ENCODE data around the gene ITIH1. TPM values are rescaled to one million over a fixed set of nuclear protein-coding genes. Genes with fewer than 3 reads are reported as not detected.

Gene ITIH1
- total RNA-seq, 1 donor from 2014 or later = not detected

GRCh38 chr3:52788890-52789745 is 11.7 kb downstream of the ITIH1 start:
- DNase-seq (ENCODE audit: low spot score) = no peak

DNA sequence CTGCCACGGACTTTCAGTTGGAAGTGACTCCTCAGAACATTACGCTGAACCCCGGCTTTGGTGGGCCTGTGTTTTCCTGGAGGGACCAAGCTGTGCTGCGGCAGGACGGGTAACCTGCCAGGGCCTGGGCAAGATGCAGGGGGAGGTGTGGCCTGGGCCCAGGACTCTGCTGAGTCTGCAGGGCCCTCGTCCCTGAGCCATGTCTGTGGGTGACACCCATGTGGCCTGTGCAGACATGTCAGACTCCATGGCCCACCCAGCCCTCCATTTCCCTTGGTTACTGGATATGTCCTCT is 12.3 kb downstream of the ITIH1 start:
- no peak for DNase-seq (ENCODE audit: low spot score)

DNA sequence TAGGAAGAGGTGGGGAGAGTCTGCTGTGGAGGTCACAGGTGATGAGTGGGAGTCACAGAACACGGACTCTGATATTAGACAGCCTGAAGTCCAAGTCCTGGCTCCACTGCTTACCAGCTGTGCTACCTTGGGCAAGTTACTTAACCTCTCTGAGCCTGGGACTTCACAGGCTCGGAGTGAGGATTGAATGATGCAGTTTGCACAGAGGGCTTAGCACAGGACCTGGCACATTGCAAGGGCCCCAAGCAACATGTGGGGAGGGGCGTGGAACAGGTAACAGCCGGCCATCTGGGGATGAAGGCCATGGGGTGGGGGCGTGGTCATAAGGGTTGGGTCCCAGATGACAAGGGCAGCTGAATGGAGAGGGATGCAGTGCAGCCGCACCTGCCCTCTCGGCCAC is 12.9 kb downstream of the ITIH1 start:
- no peak for DNase-seq (ENCODE audit: low spot score)

- DNase-seq (ENCODE audit: low spot score) = no peak
Measured at GRCh38 chr3:52790741-52791140, 13.3 kb downstream of the ITIH1 start.

- DNase-seq (ENCODE audit: low spot score) = no peak
Measured at GRCh38 chr3:52791366-52791765, 14.0 kb downstream of the ITIH1 start.

- DNase-seq (ENCODE audit: low spot score) = no peak
Measured at GRCh38 chr3:52791928-52792327, 14.5 kb downstream of the ITIH1 start.

GRCh38 chr3:52792413-52792812 is 15.0 kb downstream of the ITIH1 start:
- DNase-seq (ENCODE audit: low spot score) = no peak

- DNase-seq (ENCODE audit: low spot score) = no peak
Measured at GRCh38 chr3:52792961-52793695, 15.7 kb downstream of the ITIH1 start.

DNA sequence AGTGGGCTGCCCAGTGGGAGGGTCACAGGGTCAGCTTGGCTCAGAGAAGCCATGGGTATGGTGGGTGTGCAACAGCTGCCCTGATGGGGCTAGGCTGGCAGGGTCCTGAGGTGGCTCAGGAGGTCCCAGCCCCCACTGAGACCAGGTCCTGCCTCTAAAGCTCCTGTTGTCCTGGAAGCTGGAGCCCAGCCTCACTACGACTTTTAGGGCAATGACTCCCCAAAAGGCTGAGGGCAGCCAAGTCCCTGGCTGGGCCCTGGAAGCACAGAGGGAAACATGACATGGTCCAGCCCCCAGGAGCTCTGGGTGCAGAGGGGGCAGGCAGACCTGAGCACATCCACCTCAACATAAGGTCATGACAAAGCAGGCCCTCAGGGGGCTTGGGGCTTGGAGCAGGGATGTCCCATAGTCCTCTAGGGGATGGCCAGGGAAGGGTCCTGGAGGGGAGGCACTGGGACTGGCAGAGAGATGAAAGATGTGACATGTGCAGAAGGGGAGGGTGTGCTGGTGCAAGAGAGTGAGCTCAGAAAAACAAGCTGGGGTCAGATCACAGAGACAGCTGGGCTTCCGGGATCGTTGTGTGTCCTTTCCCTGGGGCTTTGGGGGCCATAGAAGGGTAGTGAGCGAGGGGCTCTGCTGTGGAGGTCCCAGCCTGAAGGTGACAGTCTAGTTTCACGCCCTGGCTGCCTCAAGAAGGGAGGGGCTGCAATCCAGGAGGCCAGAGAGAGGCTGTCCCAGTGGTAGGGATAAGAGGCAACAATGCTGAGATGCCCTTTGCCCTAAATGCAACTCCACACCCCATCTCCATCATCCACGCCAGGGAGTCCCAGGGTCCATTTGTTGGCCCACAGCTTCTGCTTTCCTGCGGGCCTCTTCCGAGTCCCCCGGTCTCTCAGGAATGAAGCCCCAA is 16.6 kb downstream of the ITIH1 start:
- no peak for DNase-seq (ENCODE audit: low spot score)

GRCh38 chr3:52794612-52795099 is 17.3 kb downstream of the ITIH1 start, which contains the start of gene ITIH3:
ITIH3 (plus strand) TSS chr3:52794796; CDS start chr3:52794804, 8 bp downstream.
- no peak for DNase-seq (ENCODE audit: low spot score)

GRCh38 chr3:52795298-52795900 is 18.0 kb downstream of the ITIH1 start:
- no peak for DNase-seq (ENCODE audit: low spot score)

GRCh38 chr3:52796411-52796810 is 19.0 kb downstream of the ITIH1 start:
- DNase-seq (ENCODE audit: low spot score) = no peak

DNA sequence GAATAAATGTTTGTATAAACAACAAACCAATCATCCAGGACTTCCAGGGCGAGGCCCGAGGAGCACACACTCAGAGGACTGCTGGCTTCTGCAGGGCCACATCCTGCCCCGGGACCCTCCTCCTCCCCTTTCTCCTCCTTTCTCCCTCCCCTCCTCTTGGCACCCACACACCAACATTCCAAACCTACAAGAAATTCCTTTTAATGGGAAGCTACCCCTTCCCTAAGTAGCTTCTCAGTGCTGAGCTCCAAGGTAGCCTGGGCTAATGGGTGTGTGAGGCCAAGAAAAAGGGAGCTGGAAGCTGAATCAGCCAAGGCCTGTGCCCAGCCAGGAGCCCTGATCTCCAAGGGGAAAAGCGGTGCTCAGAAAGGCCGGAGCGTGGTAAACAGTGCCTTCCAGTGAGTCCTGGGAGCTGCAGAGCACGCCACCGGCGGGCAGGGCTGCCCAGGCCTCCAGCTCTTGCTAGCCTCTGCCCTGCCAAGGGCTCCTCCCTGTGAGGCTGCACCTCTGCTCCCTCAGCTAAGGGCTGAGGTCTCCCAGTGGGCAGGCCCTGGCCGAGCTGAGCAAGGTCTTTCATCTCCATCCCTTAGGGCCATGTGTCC is 21.1 kb downstream of the ITIH1 start:
- DNase-seq (ENCODE audit: low spot score) = no peak

DNA sequence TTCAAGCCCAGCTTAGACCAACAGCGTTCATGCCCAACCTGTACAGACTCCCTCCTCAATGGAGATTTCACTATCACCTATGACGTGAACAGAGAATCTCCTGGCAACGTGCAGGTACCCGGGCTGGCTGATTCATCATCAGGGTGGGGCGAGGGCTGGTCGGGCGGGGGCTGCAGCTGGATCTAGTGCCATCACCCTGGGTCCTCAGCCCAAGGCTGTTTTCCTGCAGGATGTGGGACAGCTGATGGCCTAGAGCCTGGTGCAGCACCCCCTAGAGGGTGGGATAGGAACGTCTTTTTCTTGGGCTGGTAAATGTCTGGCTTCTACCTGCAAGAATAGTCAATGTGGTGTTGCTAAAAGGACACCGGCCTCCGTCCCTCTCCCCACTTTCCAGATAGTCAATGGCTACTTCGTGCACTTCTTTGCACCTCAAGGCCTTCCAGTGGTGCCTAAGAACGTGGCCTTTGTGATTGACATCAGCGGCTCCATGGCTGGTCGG is 21.6 kb downstream of the ITIH1 start:
- DNase-seq (ENCODE audit: low spot score) = no peak

GRCh38 chr3:52800079-52800478 is 22.7 kb downstream of the ITIH1 start:
- no peak for DNase-seq (ENCODE audit: low spot score)

DNA sequence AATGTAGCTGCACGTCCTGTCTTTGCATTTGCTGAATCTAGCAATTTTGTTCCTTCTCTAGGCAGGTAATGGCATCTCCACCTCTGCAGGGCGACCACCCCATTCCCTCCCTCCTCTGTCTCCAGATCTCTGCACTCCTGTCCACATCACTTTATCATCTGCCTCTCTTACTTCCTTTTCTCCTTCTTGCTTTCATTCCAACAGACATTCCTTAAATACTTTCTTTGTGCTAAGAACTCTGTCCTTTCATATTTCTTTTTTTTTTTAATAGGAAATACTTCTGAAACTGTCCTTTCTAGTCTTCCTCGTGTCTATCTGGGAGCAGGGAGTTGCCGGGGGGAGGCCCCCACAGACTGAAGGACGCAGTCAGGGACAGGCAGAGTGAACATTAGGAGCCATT is 24.4 kb downstream of the ITIH1 start:
- DNase-seq (ENCODE audit: low spot score) = no peak

GRCh38 chr3:52805270-52806039 is 28.1 kb downstream of the ITIH1 start:
- no peak for DNase-seq (ENCODE audit: low spot score)

DNA sequence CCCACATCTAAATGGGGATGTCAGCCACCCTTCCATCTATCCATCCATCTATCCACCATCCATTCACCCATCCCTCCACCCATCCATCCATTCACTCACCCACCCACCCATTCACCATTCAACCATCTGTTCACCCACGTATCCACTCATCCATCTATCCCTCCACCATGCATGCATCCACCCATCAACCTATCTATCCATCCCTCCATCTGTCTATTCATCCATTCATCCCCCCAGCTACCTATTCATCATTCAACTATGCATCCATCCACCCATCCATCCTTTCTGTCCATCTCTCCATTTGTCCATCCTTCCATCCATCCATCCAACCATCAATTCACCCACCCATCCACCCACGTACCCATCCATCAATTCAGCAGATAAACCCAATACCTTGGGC is 31.8 kb downstream of the ITIH1 start:
- no peak for DNase-seq (ENCODE audit: low spot score)

DNA sequence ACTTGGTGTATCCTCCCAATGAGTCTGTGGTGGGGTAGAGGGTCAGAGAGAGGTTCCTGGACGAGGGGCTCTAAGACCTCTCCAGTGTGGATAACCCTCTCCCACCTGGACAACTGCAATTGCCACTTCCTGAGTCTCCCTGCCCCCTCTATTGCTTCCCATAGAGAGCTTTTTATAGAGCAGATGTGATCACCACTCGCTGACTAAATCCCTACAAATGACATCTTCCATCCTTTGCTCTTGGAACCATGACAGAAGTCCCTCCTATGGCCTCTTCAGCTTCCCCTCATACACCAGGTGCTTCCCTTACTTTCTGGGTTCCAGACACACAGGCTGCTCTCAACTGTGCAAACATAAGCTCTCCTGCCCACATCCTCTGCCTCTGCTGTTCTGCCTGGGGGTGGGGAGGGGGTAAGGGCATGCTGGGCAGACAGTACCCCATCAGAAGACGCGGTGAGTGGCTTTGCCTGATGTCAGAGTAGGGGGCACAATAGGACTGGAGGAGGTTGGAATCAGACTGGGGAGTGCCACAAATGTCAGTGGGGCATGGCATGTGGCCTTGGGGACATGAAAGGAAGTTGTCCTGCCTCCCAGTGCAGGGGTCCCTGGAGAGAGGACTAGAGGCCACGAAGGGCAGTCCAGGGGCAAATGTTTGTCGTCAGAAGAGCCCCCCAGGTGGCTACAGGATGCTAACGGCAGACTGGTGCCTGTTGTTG is 32.4 kb downstream of the ITIH1 start:
- DNase-seq (ENCODE audit: low spot score) = no peak
